KMS-11 (cell line): ENCODE data around the gene CCDC28A.

Experiments
- H2AFZ ChIP-seq: fragments of 200-600 bp; sonication (generic); 2 replicates; pipeline ENCODE4 v1.6.1; 2016; ENCODE audit warnings: antibody characterized with exemption, mixed run types, low read depth
- H3K27ac ChIP-seq: fragments of 200-600 bp; sonication (generic); 2 replicates; pipeline ENCODE4 v1.6.1; 2016; ENCODE audit warnings: mild to moderate bottlenecking, mixed run types
- H3K27me3 ChIP-seq: fragments of 200-600 bp; sonication (generic); 2 replicates; pipeline ENCODE4 v1.6.1; 2017; ENCODE audit warnings: mild to moderate bottlenecking, low read depth, mixed run types, moderate library complexity; ENCODE audit not compliant: insufficient read depth
- H3K36me3 ChIP-seq: fragments of 200-600 bp; sonication (generic); 2 replicates; pipeline ENCODE4 v1.6.1; 2017; ENCODE audit warnings: mild to moderate bottlenecking, mixed run types; ENCODE audit not compliant: insufficient read depth
- H3K4me1 ChIP-seq: fragments of 200-600 bp; sonication (generic); 2 replicates; pipeline ENCODE4 v1.6.1; 2016; ENCODE audit warnings: mild to moderate bottlenecking, low read depth, mixed run types; ENCODE audit not compliant: poor library complexity, severe bottlenecking
- H3K4me2 ChIP-seq: fragments of 200-600 bp; sonication (generic); 2 replicates; pipeline ENCODE4 v1.7.0; 2016; ENCODE audit warnings: mild to moderate bottlenecking, mixed run types
- H3K4me3 ChIP-seq: fragments of 200-600 bp; sonication (generic); IDR thresholded peaks from 2 replicates; pipeline ENCODE4 v1.6.1; 2017; ENCODE audit warnings: low read depth, low read length, mixed read lengths; ENCODE audit not compliant: insufficient read depth
- H3K79me2 ChIP-seq: fragments of 200-600 bp; sonication (generic); 2 replicates; pipeline ENCODE4 v1.6.1; 2016; ENCODE audit warnings: low read depth, mixed run types; ENCODE audit not compliant: insufficient read depth
- H3K9ac ChIP-seq: fragments of 200-600 bp; sonication (generic); 2 replicates; pipeline ENCODE4 v1.6.1; 2016; ENCODE audit warnings: mild to moderate bottlenecking, mixed run types
- H4K20me1 ChIP-seq: fragments of 200-600 bp; sonication (generic); 2 replicates; pipeline ENCODE4 v1.6.1; 2016; ENCODE audit warnings: mild to moderate bottlenecking, mixed run types; ENCODE audit not compliant: insufficient read depth
- CTCF ChIP-seq: fragments of 200-600 bp; sonication (generic); conservative IDR thresholded peaks from 2 replicates; pipeline ENCODE4 v1.6.1; 2017; ENCODE audit warnings: low read depth, mild to moderate bottlenecking, antibody characterized with exemption, low read length, moderate library complexity, mixed read lengths

The CCDC28A gene

DNA sequence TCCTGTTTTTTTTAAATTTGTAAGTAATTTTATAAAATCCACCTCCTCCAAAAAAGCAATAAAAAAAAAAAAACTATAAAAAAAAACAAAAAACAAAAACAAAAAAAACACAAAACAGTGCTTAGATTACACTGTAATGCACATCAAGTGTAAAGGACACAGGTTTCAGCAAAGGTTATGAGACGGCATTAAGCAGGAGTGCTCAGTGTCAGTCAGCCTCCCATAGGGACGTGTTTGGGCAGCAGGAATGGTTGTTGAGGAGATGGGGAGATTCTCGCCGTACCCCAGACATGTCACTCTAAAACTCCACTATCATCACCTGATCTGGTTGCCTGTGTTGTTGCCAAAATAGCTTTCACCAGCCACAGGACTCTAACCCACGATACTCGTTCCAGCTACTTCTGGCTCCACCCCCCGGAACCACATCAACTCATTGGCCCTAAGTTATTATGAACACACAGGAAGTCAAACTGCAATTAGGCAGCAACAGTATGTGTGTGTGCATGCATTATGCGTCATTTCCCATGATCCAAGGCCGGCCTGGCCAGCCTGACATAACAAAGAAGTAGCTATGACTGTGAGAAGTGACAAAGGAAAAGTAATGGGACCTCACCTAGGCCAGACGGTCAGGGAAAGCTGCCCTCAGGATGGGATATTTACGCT is 51.0 kb downstream of the CCDC28A start:
- Histone ChIP-seq H3K79me2 (no peaks in the 10 kb centered on the region), H3K27ac (no peak overlapping the region), H2AFZ (no peak overlapping the region), H3K36me3 (no peaks in the 10 kb centered on the region), H4K20me1 (no peaks in the 10 kb centered on the region), H3K4me2 (no peak overlapping the region), H3K9ac (no peak overlapping the region), H3K4me1 (no peaks in the 10 kb centered on the region), H3K27me3 (no peaks in the 10 kb centered on the region), H3K4me3 (no peak overlapping the region)
- no peak for TF ChIP-seq CTCF

- Histone ChIP-seq H3K79me2 (no peaks in the 10 kb centered on the region), H3K27ac (no peak overlapping the region), H3K4me1 (no peaks in the 10 kb centered on the region), H3K9ac (no peak overlapping the region), H4K20me1 (no peaks in the 10 kb centered on the region), H3K36me3 (no peaks in the 10 kb centered on the region), H3K4me2 (no peak overlapping the region), H3K4me3 (no peak overlapping the region), H3K27me3 (no peaks in the 10 kb centered on the region), H2AFZ (no peak overlapping the region)
- no peak for TF ChIP-seq CTCF
These were observed 56.7 kb downstream of the CCDC28A start for GRCh38 chr6:138830248-138830647.

- Histone ChIP-seq H3K4me2 (no peak overlapping the region), H3K4me1 (no peaks in the 10 kb centered on the region), H3K27ac (no peak overlapping the region), H3K9ac (no peak overlapping the region), H3K36me3 (no peaks in the 10 kb centered on the region), H4K20me1 (no peaks in the 10 kb centered on the region), H2AFZ (no peak overlapping the region), H3K4me3 (no peak overlapping the region), H3K27me3 (no peaks in the 10 kb centered on the region), H3K79me2 (no peaks in the 10 kb centered on the region)
- TF ChIP-seq CTCF, result no peak
These were observed 58.6 kb downstream of the CCDC28A start for GRCh38 chr6:138832182-138832581.

- H3K79me2 ChIP-seq, result no peaks in the 10 kb centered on the region
These were observed 60.4 kb downstream of the CCDC28A start for GRCh38 chr6:138833816-138834539.

More at GRCh38 chr6:138833816-138834539, 60.4 kb downstream of the CCDC28A start:
- Histone ChIP-seq H3K36me3 (no peaks in the 10 kb centered on the region), H3K4me2 (no peak overlapping the region), H3K4me3 (no peak overlapping the region), H3K9ac (no peak overlapping the region), H3K27me3 (no peaks in the 10 kb centered on the region), H2AFZ (no peak overlapping the region), H4K20me1 (no peaks in the 10 kb centered on the region), H3K4me1 (no peaks in the 10 kb centered on the region), H3K27ac (no peak overlapping the region)
- TF ChIP-seq CTCF, result no peak
